ENCODE measurements around the gene PLXNA2.

- no peak for TF ChIP-seq POLR2A (IDR thresholded peaks at IDR 0.05; ENCODE audit: insufficient read depth in 1 of 2, low read depth in 2 of 2, low read length in 2 of 2)
- no peak for TF ChIP-seq EZH2 (conservative IDR thresholded peaks at IDR 0.05; ENCODE audit: low read depth, low read length)
Observed at GRCh38 chr1:208192995-208193394, 51.2 kb downstream of the PLXNA2 start.

All from HepG2 (cell line).